Eye (tissue), 1 donor: ENCODE measurements around the gene NTNG2.
A peak's percentile ranks its signal among the peaks of the same experiment; 100 is the strongest.

ENCODE experiments used
- DNase-seq: peaks from one replicate; pipeline ENCODE4 v3.0.0-alpha.2; 2015

The NTNG2 gene

DNA sequence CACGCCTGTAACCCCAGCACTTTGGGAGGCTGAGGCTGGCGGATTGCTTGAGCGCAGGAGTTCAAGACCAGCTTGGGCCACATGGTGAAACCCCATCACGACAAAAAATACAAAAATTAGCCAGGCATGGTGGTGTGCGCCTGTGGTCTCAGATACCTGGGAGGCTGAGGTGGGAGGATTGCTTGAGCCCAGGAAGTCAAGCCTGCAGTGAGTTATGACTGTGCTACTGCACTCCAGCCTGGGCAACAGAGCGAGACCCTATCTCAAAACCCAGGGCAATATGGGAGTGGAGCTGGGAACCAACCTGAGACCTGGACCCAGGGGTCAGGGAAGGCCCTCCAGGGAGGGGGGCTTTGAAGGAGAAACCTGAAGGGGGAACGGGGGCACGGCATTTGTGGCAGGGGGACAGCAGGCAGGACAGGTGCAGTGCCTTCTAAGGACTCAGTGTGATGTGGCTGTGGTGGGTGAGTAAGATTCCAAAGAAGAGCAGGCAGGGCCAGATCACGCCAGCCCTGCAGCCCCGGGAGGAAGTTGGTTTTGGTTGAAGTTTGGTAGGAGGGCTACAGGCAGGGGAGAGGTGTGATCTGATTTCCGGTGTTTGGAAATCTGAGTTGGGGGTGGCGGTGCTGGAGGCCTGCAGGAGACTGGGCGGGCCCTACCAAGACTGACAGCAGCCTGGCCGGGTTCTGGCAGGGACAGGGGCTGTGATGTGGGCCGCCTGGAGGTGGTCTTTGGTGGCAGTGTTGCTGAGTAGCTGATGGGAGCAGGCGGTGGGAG is 46.2 kb downstream of the NTNG2 start:
- no peak for DNase-seq

DNA sequence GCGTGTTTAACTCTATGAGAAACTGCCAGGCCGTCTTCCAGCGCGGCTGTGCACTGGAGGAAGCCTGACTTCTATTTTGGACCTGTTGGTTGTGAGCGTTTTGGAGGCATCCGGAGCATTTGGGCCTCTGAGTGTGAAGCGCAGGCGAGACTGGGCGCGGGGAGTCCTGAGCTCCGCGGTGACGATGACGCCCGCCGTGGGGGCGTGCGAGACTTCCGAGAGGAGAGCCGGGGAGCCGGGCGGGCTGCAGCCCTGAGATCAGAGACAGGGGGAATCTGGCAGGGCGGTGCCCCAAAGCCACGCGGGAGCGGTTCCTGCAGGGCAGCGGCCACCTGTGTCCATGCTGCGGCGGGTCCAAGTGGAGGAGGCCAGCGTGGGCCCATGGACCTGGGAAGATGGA is 47.4 kb downstream of the NTNG2 start:
- DNase-seq = no peak

GRCh38 chr9:132210472-132211145 is 48.8 kb downstream of the NTNG2 start:
- DNase-seq = no peak

DNA sequence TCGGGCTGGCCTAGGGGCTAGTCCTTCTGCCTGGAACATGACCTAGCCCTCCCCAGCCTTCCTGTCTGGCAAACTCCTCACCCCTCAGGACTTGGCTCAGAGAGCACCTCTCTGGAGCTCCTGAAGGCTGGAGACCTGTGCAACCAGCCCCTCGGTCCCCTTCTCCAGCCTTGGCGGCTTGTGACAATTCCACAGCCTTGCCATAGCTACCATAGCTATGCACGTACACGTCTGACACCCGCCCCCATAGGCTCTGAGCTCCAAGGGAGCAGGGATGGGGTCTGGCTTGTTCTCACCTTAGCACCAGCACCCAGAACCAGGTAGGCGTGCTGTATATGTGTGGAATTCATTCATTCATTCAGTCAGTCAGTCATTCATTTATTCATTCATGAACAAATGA is 49.7 kb downstream of the NTNG2 start:
- no peak for DNase-seq

DNA sequence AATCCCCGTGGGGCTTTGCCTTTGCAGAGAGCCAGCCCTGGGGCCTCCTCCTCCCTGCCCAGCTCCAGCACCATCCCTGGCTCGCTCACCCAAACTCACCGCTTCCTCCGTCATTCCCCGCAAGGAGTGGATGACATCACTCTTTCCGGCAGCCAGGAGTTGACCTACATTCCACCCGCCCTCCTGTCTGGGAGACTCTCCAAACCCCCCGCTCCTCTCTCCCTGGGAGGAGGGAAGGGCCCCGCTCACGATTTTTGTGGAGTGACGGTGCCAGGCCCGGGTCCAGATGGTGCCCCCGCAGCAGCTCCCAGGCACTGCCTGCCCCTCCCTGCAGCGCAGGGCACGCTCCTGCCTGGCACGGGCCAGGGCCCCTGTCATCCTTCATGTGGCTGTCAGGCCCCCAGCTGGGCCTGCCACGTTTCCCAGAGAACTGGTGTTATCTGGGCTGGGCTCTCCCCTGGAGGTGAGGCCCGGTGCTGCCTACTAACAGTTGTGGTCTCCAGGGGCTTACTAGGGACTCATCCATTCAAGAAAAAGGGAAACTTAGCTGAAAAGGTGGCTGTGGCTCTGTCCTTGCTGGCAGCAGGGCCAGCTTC is 52.3 kb downstream of the NTNG2 start:
- DNase-seq = peak; percentile 94

DNA sequence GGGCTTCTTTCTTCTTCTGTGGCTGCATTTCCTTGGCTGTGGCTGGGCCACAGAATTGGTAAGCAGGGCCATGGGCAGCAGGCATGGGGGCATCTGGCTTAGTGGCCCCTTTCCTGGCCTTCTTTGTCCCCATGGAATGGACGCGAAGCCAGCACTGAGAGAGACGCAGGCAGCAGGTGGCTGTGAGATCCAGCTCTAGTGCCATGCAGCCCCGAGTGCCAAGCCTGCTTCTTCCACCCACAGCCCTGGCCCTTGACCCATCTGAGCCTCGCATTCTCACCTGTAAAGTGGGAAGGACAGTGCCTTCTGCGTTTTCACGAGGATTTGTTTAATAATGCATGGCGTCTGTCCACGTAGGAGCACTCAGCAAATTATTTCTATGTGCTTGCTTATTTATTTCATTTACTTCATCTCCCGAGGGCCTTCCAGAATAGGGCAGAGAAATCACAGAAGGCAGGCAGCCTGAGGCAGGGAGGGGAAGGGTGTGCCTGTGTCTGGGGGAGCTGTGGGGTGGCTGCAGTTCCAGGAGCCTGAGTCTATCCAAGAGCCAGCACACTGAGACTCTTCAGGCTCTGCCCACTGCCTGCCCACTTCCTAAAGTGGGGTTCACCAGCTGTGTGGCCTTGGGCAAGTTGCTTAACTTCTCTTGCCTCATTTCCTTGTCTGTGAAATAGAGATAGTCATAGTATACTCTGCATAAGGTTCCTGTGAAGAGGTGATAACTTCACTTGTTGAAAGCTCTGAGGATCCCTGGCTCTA is 55.2 kb downstream of the NTNG2 start:
- no peak for DNase-seq

GRCh38 chr9:132218208-132218607 is 56.4 kb downstream of the NTNG2 start:
- DNase-seq = no peak

- no peak for DNase-seq
Observed at GRCh38 chr9:132221941-132222340, 60.1 kb downstream of the NTNG2 start.

- DNase-seq = no peak
Observed at GRCh38 chr9:132224645-132225044, 62.8 kb downstream of the NTNG2 start.

DNA sequence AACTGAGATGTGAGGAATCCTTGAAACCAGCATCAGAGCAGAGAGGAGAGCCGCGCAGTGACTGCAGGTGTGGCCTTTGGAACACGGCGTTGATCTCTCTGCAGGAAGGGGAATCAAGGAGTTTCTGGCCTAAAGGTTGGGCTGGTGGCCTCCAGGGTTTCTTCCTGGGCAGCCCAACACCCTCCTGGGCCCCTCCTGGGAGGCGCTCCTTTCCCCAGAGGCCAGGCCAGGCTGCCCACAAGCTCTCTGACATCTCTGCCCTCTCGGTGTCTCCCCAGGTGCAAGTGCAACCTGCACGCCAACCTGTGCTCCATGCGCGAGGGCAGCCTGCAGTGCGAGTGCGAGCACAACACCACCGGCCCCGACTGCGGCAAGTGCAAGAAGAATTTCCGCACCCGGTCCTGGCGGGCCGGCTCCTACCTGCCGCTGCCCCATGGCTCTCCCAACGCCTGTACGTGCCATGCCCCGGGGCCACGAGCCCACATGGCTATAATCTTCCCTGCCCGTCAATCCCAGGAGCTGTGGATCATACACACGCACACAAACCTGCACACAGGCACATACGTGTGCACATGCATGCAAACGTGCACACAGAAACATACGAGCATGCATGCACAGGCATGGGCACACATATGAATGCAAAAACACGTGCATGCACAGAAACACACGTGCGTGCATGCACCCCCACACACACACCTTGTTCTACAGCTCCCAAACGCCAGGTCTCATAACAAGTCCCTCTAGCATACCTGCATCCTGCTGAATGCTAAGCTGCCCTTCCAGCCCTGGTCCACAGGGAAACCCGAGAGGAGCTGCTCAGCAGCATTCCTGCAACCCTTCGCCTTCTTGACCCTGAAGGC is 64.9 kb downstream of the NTNG2 start:
- no peak for DNase-seq

DNA sequence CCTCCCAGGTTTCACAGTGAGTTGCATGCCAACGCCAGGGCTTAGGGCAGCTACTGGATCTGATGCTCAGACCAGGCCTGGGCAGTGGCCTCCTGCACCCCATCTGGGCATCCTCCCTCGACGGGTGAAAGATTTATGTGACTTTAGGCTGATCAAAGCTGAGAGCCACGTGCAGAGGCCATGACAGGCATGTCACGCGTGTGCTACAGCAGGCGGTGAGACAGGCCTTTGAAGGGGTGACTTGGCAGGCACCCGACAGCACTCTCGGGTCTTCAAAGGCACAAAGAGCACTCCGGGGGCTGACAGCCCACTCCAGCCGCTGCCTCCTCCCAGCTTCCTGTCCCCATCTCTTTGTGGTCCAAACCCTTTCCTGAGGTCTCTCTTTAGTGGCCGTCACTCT is 66.2 kb downstream of the NTNG2 start:
- DNase-seq = no peak

GRCh38 chr9:132230605-132231004 is 68.7 kb downstream of the NTNG2 start:
- no peak for DNase-seq

- DNase-seq = peak; percentile 37
Observed at GRCh38 chr9:132231019-132231701, 69.3 kb downstream of the NTNG2 start.

GRCh38 chr9:132232522-132232921 is 70.7 kb downstream of the NTNG2 start:
- no peak for DNase-seq

DNA sequence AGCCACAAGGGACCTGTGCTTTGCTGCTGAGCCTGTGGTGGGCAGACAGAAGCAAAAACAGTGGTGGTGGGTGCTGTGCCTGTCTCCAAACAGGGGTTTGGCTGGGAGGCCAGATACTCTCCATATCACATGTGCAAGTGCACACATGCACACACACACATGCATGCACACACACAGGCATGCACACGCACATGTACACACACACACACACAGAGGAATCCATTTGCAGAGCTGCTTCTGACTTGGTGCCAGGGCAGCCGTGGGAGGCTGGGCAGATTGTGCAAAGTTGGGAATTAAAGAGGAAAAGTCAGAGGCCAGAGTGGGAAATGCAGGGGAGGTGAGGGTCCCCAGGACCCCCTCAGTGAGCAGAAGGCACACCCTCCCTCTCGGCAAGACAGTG is 71.3 kb downstream of the NTNG2 start:
- DNase-seq = no peak

- peak; percentile 64 for DNase-seq
Observed at GRCh38 chr9:132234535-132234934, 72.7 kb downstream of the NTNG2 start.

- DNase-seq = no peak
Observed at GRCh38 chr9:132235125-132235524, 73.3 kb downstream of the NTNG2 start.

- peak; percentile 93 for DNase-seq
Observed at GRCh38 chr9:132235894-132236661, 74.2 kb downstream of the NTNG2 start.

GRCh38 chr9:132236662-132237311 is 74.9 kb downstream of the NTNG2 start:
- no peak for DNase-seq

DNA sequence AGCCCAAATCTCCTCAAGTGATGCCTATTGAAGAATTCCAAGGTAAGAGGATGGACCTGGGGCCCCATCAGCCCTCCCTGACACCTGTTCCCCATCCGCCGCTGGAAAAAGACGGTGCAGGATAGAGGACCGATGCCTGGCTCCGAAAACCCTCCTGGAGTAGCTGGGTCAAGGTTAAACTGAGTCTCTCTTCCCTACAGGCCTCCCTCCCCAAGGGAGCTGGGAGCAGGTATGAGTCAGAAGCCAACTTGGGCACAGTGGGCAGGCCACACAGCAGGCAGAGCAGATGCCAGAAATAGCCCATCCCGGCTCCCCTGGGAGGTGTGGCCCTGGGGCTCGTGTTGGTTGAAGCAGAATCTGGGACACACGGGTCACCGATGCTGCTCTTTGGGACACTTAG is 75.6 kb downstream of the NTNG2 start:
- no peak for DNase-seq
